ENCODE measurements around the gene SORCS1.

- TF ChIP-seq RAD21 (IDR thresholded peaks at IDR 0.05; ENCODE audit: low read depth) (no peak), REST (IDR thresholded peaks at IDR 0.05; ENCODE audit: low read depth) (no peak), EP300 (IDR thresholded peaks at IDR 0.05; ENCODE audit: borderline replicate concordance) (no peak)
Observed at GRCh38 chr10:106609470-106610266, 554.8 kb downstream of the SORCS1 start.

Data from Ishikawa (cell line).